Caco-2 (cell line): ENCODE results near the gene BLOC1S2. TPM values are rescaled to one million over a fixed set of nuclear protein-coding genes. Genes with fewer than 3 reads are reported as not detected.

Source experiments
- BruUV-seq: library from RNA; stranded (reverse); fragments of 400-500 nt; replicated peaks from 2 replicates; lab custom pipeline; 2021; lab: Mats Ljungman, UMichigan
- CTCF ChIA-PET: fragments of 300-600 bp; sonication (Branson Sonifier 250); formaldehyde crosslinking; loops from one replicate; lab custom pipeline; 2022; ENCODE audit warnings: antibody characterized with exemption; lab: Charles Lee
- POLR2A ChIA-PET: fragments of 300-600 bp; sonication (Branson Sonifier 250); formaldehyde crosslinking; loops from one replicate; lab custom pipeline; 2022; ENCODE audit warnings: antibody characterized with exemption; lab: Charles Lee
- DNase-seq, 2 experiments: peaks; one replicate each; pipeline versions ENCODE4 v3.0.0 to v3.0.0-alpha.2; 2020 to 2022
- H3K27me3 ChIP-seq: replicated peaks from 2 replicates; pipeline ENCODE4 v1.6.0; 2011; ENCODE audit warnings: low read length; ENCODE audit not compliant: control insufficient read depth, insufficient read depth
- H3K36me3 ChIP-seq: 2 replicates; pipeline ENCODE4 v1.5.1; 2011; ENCODE audit warnings: low read length; ENCODE audit not compliant: control insufficient read depth, insufficient read depth
- H3K4me1 ChIP-seq: fragments of 250-450 bp; sonication (Bioruptor Pico); 2 replicates; pipeline ENCODE4 v1.5.1; 2020; ENCODE audit warnings: mild to moderate bottlenecking
- H3K4me3 ChIP-seq: 2 replicates; pipeline ENCODE4 v1.5.1; 2011; ENCODE audit warnings: low read depth, mild to moderate bottlenecking, control low read depth, low read length
- H3K9me3 ChIP-seq: fragments of 250-450 bp; sonication (Bioruptor Pico); 2 replicates; pipeline ENCODE4 v1.5.1; 2020; ENCODE audit warnings: mild to moderate bottlenecking, moderate library complexity
- H3K27ac Mint-ChIP-seq: one replicate; pipeline ENCODE4 v1.8.0; 2022; ENCODE audit warnings: mixed read lengths; ENCODE audit not compliant: unreplicated experiment
- H3K27me3 Mint-ChIP-seq: one replicate; pipeline ENCODE4 v1.8.0; 2022; ENCODE audit warnings: mixed read lengths; ENCODE audit not compliant: insufficient read depth, unreplicated experiment
- H3K36me3 Mint-ChIP-seq: one replicate; pipeline ENCODE4 v1.8.0; 2022; ENCODE audit warnings: mild to moderate bottlenecking, mixed read lengths; ENCODE audit not compliant: insufficient read depth, unreplicated experiment
- H3K4me1 Mint-ChIP-seq: one replicate; pipeline ENCODE4 v1.8.0; 2022; ENCODE audit warnings: low read depth, mixed read lengths; ENCODE audit not compliant: unreplicated experiment
- H3K4me3 Mint-ChIP-seq: one replicate; pipeline ENCODE4 v1.8.0; 2022; ENCODE audit warnings: mild to moderate bottlenecking, moderate library complexity, mixed read lengths; ENCODE audit not compliant: unreplicated experiment
- H3K9me3 Mint-ChIP-seq: one replicate; pipeline ENCODE4 v1.8.0; 2022; ENCODE audit warnings: mixed read lengths; ENCODE audit not compliant: unreplicated experiment
- intact Hi-C: fragments of 100-400 bp; cut with micrococcal nuclease; formaldehyde crosslinking; loops from one replicate; pipeline ENCODE4 v1.10.0; 2022; ENCODE audit not compliant: unreplicated experiment
- total RNA-seq: library from RNA; stranded (reverse); gene quantifications from 2 replicates; pipeline ENCODE4 v1.2.3, GENCODE V29; 2022
- TF ChIP-seq, protein P1 (sequence below), 2 experiments: fragments of 200-600 bp in 1 of 2; IDR thresholded peaks; 1 replicate in 1 of 2; 2 replicates in 1 of 2; pipeline versions ENCODE4 v1.5.1 to v1.8.0; 2011 to 2022; ENCODE audit warnings: antibody characterized with exemption in 1 of 2, control low read depth in 1 of 2, inconsistent platforms in 1 of 2, low read depth in 1 of 2, low read length in 1 of 2, mild to moderate bottlenecking in 1 of 2, moderate library complexity in 1 of 2; ENCODE audit not compliant: insufficient read depth in 1 of 2, severe bottlenecking in 1 of 2, unreplicated experiment in 1 of 2

The BLOC1S2 gene
- total RNA-seq, 1 experiment from 2014 or later = 51.9 TPM

DNA sequence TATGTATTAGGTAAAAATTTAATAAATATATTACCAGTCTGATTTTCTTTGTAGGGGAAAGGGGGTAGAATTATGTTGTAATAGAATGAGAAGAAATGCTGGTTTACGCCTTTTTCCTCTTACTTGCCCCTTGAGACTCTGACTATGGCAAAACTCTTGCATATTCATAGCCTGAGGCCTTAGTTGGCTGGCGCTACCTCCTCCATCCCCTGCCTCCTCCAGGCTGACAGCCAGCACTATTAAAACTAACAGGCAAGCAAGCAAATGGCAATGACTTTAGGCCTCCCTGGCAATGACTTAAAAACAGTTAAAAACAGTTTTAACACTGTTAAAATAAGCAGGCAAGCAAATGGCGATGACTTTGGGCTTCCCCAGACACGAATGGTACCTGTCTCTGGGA is 29.1 kb upstream of the BLOC1S2 start:
- ChIA-PET CTCF (no interaction called here), POLR2A (no interaction called here)
- no peak overlapping the region for H3K4me3 Mint-ChIP-seq
- H3K4me3 ChIP-seq = no peak overlapping the region
- H3K4me1 Mint-ChIP-seq = peaks cover 13% of the 10 kb centered on the region
- no peaks in the 10 kb centered on the region for H3K9me3 ChIP-seq
- intact Hi-C loops = no loop called here
- no peaks in the 10 kb centered on the region for H3K36me3 ChIP-seq
- BruUV-seq = no TSS peak
- no peaks in the 10 kb centered on the region for H3K27me3 ChIP-seq
- no peak for DNase-seq
- no peaks in the 10 kb centered on the region for H3K9me3 Mint-ChIP-seq
- no peak overlapping the region for H3K27ac Mint-ChIP-seq
- H3K27me3 Mint-ChIP-seq = peaks cover 14% of the 10 kb centered on the region
- H3K36me3 Mint-ChIP-seq = no peaks in the 10 kb centered on the region
- TF ChIP-seq, protein P1, sequence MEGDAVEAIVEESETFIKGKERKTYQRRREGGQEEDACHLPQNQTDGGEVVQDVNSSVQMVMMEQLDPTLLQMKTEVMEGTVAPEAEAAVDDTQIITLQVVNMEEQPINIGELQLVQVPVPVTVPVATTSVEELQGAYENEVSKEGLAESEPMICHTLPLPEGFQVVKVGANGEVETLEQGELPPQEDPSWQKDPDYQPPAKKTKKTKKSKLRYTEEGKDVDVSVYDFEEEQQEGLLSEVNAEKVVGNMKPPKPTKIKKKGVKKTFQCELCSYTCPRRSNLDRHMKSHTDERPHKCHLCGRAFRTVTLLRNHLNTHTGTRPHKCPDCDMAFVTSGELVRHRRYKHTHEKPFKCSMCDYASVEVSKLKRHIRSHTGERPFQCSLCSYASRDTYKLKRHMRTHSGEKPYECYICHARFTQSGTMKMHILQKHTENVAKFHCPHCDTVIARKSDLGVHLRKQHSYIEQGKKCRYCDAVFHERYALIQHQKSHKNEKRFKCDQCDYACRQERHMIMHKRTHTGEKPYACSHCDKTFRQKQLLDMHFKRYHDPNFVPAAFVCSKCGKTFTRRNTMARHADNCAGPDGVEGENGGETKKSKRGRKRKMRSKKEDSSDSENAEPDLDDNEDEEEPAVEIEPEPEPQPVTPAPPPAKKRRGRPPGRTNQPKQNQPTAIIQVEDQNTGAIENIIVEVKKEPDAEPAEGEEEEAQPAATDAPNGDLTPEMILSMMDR (IDR thresholded peaks at IDR 0.05; ENCODE audit: insufficient read depth in 1 of 2, low read depth in 1 of 2, low read length in 1 of 2, severe bottlenecking in 1 of 2, unreplicated experiment in 1 of 2) = no peak
- H3K4me1 ChIP-seq = 0 out of 2 replicates have a peak, but pooled peaks cover 10% of the 10 kb centered on the region

DNA sequence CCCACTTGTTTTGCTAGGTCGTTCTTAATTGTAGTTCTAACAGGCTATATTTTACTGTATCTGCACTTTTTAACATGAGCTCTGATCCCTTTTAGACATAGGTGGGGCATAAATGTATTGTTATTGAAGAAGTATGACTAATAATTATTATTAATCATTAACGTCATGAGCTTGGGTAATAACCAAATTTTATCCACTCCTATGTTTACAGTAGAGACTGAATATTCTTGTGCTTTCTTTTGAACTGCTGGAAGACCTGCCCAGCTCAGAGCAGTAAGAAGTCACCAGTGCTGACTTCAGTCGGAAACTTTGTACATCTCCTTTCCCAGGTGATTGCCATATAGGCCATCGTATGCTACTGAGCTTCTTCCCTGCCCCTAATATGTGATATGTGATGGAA is 24.8 kb upstream of the BLOC1S2 start:
- H3K36me3 Mint-ChIP-seq = no peaks in the 10 kb centered on the region
- Histone ChIP-seq H3K4me1 (0 out of 2 replicates have a peak, but pooled peaks cover 10% of the 10 kb centered on the region), H3K36me3 (no peaks in the 10 kb centered on the region), H3K27me3 (no peaks in the 10 kb centered on the region), H3K4me3 (no peak overlapping the region), H3K9me3 (no peaks in the 10 kb centered on the region)
- POLR2A ChIA-PET = no interaction called here
- no peak overlapping the region for H3K4me3 Mint-ChIP-seq
- peaks cover 4% of the 10 kb centered on the region for H3K27me3 Mint-ChIP-seq
- BruUV-seq = no TSS peak
- no peak for DNase-seq
- H3K4me1 Mint-ChIP-seq = peaks cover 13% of the 10 kb centered on the region
- no peak overlapping the region for H3K27ac Mint-ChIP-seq
- TF ChIP-seq, protein P1 (IDR thresholded peaks at IDR 0.05; ENCODE audit: insufficient read depth in 1 of 2, low read depth in 1 of 2, low read length in 1 of 2, severe bottlenecking in 1 of 2, unreplicated experiment in 1 of 2) = no peak
- no peaks in the 10 kb centered on the region for H3K9me3 Mint-ChIP-seq
- CTCF ChIA-PET = no interaction called here
- intact Hi-C loops = no loop called here

DNA sequence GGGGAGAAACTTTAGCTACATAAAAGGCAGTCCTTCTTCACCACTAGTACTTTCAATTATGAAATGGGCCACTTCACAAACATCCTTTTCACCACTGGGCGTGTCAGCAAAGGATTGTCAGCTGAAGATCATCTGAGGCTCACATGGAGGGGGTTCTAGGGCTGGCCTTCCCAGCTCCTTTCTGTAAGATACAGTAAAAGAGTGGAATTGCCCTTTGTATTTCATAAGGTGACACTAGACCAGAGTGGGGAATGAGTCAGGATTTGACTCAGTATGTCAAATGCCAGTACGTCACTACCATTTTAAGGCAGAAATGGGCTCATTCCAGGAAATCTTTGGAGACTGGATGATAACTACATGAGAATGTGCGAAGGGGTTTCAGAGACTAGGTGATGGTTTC is 21.2 kb upstream of the BLOC1S2 start:
- CTCF ChIA-PET = no interaction called here
- H3K27me3 Mint-ChIP-seq = no peaks in the 10 kb centered on the region
- POLR2A ChIA-PET = no interaction called here

More for the DNA sequence above, 21.2 kb upstream of the BLOC1S2 start:
- Histone ChIP-seq H3K4me3 (no peak overlapping the region), H3K4me1 (0 out of 2 replicates have a peak, but pooled peaks cover 10% of the 10 kb centered on the region), H3K27me3 (no peaks in the 10 kb centered on the region), H3K9me3 (no peaks in the 10 kb centered on the region), H3K36me3 (no peaks in the 10 kb centered on the region)
- DNase-seq = no peak
- Mint-ChIP-seq H3K4me1 (peaks cover 13% of the 10 kb centered on the region), H3K36me3 (no peaks in the 10 kb centered on the region), H3K4me3 (no peak overlapping the region), H3K9me3 (no peaks in the 10 kb centered on the region), H3K27ac (no peak overlapping the region)
- intact Hi-C loops = no loop called here
- no TSS peak for BruUV-seq
- TF ChIP-seq, protein P1 (IDR thresholded peaks at IDR 0.05; ENCODE audit: insufficient read depth in 1 of 2, low read depth in 1 of 2, low read length in 1 of 2, severe bottlenecking in 1 of 2, unreplicated experiment in 1 of 2) = no peak
